PFSK-1 (cell line): ENCODE results near the gene SHISA2.

ENCODE experiments used
- POLR2AphosphoS5 ChIP-seq: IDR thresholded peaks from 2 replicates; pipeline ENCODE4 v1.6.1; 2012; ENCODE audit warnings: low read depth, mild to moderate bottlenecking, control low read depth, low read length, moderate library complexity
- SIN3A ChIP-seq: IDR thresholded peaks from 2 replicates; pipeline ENCODE4 v1.6.1; 2012; ENCODE audit warnings: mild to moderate bottlenecking, low read length, moderate library complexity, borderline replicate concordance; ENCODE audit not compliant: insufficient read depth
- TAF1 ChIP-seq: IDR thresholded peaks from 2 replicates; pipeline ENCODE4 v1.6.1; 2012; ENCODE audit warnings: low read length, control low read depth, borderline replicate concordance; ENCODE audit not compliant: insufficient read depth

DNA sequence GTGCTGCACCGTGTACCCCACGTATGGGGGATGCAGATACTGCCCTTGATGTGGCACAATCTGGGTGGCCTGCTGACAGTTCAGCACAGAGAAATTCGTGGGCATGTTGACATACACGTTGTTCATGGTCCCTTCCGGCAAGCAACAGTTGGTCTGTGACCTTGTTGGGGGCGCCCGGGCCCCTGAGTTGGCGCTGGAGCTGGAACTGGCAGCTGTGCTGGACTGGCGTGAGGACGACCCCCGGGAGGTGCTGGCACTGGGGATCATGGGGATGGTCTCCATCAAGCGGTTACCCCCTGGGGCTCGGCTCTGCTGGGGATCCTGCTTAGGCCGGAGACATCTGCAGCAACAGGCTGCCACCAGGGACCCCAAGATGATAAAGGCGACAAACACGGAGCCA, 5.2 kb downstream of the SHISA2 start:
- no peak for TF ChIP-seq POLR2AphosphoS5
- TF ChIP-seq TAF1: no peak
- TF ChIP-seq SIN3A: no peak
